K562 (cell line): ENCODE results near the gene AK4. TPM values are rescaled to one million over a fixed set of nuclear protein-coding genes. Genes with fewer than 3 reads are reported as not detected.

Source experiments
- ETV5 ChIP-seq: sonication (generic); formaldehyde crosslinking; IDR thresholded peaks from 2 replicates; pipeline ENCODE4 v1.4.0; 2020; ENCODE audit warnings: low read depth, mild to moderate bottlenecking, missing genetic modification reagents
- MECOM ChIP-seq: fragments of 250-450 bp; sonication (Bioruptor Pico); IDR thresholded peaks from 2 replicates; pipeline ENCODE4 v1.8.0; 2022; ENCODE audit warnings: inconsistent platforms
- MNT ChIP-seq, 2 experiments: fragments of 450-650 bp; conservative IDR thresholded peaks; 2 replicates each; pipeline ENCODE4 v1.6.1; 2017; ENCODE audit warnings: mild to moderate bottlenecking in 2 of 2, moderate library complexity in 2 of 2
- NR4A1 ChIP-seq, 2 experiments: fragments of 250-450 bp in 1 of 2; fragments of 450-650 bp in 1 of 2; sonication (Bioruptor Pico) in 1 of 2; IDR thresholded peaks; 2 replicates each; pipeline versions ENCODE4 v1.4.0 to v1.6.1; 2016 to 2020; ENCODE audit warnings: mild to moderate bottlenecking in 2 of 2, missing compliant biosample characterization in 1 of 2, missing genetic modification characterization in 1 of 2, moderate library complexity in 1 of 2
- PHTF2 ChIP-seq: fragments of 250-450 bp; sonication (Bioruptor Pico); IDR thresholded peaks from 2 replicates; pipeline ENCODE4 v1.5.0; 2021; ENCODE audit warnings: mild to moderate bottlenecking
- POLR2AphosphoS2 ChIP-seq: IDR thresholded peaks from 2 replicates; pipeline ENCODE4 v1.6.1; 2012; ENCODE audit warnings: low read length, improper control_type of control experiment
- RFX5 ChIP-seq: IDR thresholded peaks from 2 replicates; pipeline ENCODE4 v1.6.1; 2011; ENCODE audit warnings: low read depth, mild to moderate bottlenecking, improper control_type of control experiment, low read length
- UBTF ChIP-seq, 2 experiments: IDR thresholded peaks; 2 replicates each; pipeline ENCODE4 v1.6.1; 2012; ENCODE audit warnings: improper control_type of control experiment in 2 of 2, low read depth in 2 of 2, low read length in 2 of 2, borderline replicate concordance in 1 of 2
- ZHX1 ChIP-seq: fragments of 150-350 bp; conservative IDR thresholded peaks from 2 replicates; pipeline ENCODE4 v1.6.1; 2014; ENCODE audit warnings: low read length
- ZNF511 ChIP-seq: sonication (generic); formaldehyde crosslinking; IDR thresholded peaks from 2 replicates; pipeline ENCODE4 v1.8.0; 2022; ENCODE audit warnings: mild to moderate bottlenecking, missing genetic modification reagents
- ZNF512 ChIP-seq: IDR thresholded peaks from 2 replicates; pipeline ENCODE4 v1.6.1; 2016; ENCODE audit warnings: missing genetic modification characterization, missing compliant biosample characterization
- ZNF584 ChIP-seq: fragments of 200-800 bp; sonication (Bioruptor generic); IDR thresholded peaks from 2 replicates; pipeline ENCODE4 v1.6.1; 2016; ENCODE audit warnings: low read depth, mild to moderate bottlenecking, missing genetic modification characterization, missing compliant biosample characterization
- ZNF740 ChIP-seq, 3 experiments: fragments of 200-800 bp in 1 of 3; sonication (Bioruptor generic) in 1 of 3; sonication (generic) in 1 of 3; formaldehyde crosslinking in 1 of 3; IDR thresholded peaks; 2 replicates each; pipeline versions ENCODE4 v1.6.1 to v1.8.0; 2016 to 2022; ENCODE audit warnings: mild to moderate bottlenecking in 2 of 3, missing compliant biosample characterization in 2 of 3, missing genetic modification characterization in 2 of 3, missing genetic modification reagents in 1 of 3
- polyA plus RNA-seq, 8 experiments: library from polyadenylated mRNA; depleted of rRNA in 4 of 8; stranded (reverse) in 5 of 8; unstranded in 3 of 8; fragments of >200 nt; fragmentation: Nextera tagmentation in 2 of 8; fragmentation: Illumina TruSeq in 1 of 8; extraction: Ambion mirVana in 2 of 8; extraction: Trizol in 1 of 8; gene quantifications; 2 replicates each; pipeline versions ENCODE4 v1.2.1 to v1.2.3, GENCODE V29; 2011 to 2014; ENCODE audit warnings: inconsistent platforms in 1 of 8, missing spikeins in 1 of 8
- total RNA-seq, 7 experiments: library from RNA; depleted of rRNA in 6 of 7; stranded (reverse); fragments of >200 nt in 6 of 7; fragmentation: Illumina TruSeq in 2 of 7; extraction: Trizol in 2 of 7; gene quantifications; 2 replicates each; pipeline versions ENCODE4 v1.2.1 to v1.2.3, GENCODE V29; 2011 to 2021; ENCODE audit warnings: low replicate concordance in 1 of 7

Gene AK4
- total and polyA plus RNA-seq, 9 of the 15 experiments (the other 6 are each of a cell fraction or from before 2014, with no cell fraction given) = 10.4 to 96.6 (median 21.5) TPM

GRCh38 chr1:65255035-65255655 is 107.1 kb downstream of the AK4 start (continued):
- TF ChIP-seq UBTF (IDR thresholded peaks at IDR 0.05; ENCODE audit: borderline replicate concordance in 1 of 2, low read depth in 2 of 2, low read length in 2 of 2) (peak in 1 of 2 experiments; percentile 58; a peak in 1 of 4 replicates), ZNF511 (CRISPR knock-in tag) (peak; percentile 26; the same call in 1 of the 2 replicates), RFX5 (no peak), POLR2AphosphoS2 (no peak), ETV5 (CRISPR knock-in tag) (no peak), ZNF512 (tag) (no peak), ZNF740 (CRISPR knock-in tag; IDR thresholded peaks at IDR 0.05) (0 out of 2 replicates have a peak, but pooled peaks have one; percentile 8), ZNF740 (tag; IDR thresholded peaks at IDR 0.05) (no peak), ZHX1 (no peak), MECOM (CRISPR knock-in tag) (0 out of 2 replicates have a peak, but pooled peaks have one; percentile 7), MNT (conservative IDR thresholded peaks at IDR 0.05) (0 out of 4 replicates have a peak, but pooled peaks of 1 of the 2 experiments have one; percentile 8), PHTF2 (CRISPR knock-in tag) (no peak), ZNF584 (CRISPR knock-in tag) (no peak), NR4A1 (CRISPR knock-in tag; IDR thresholded peaks at IDR 0.05) (no peak), NR4A1 (tag; IDR thresholded peaks at IDR 0.05) (no peak)
